ENCODE results near the gene SEC61A2. TPM values are rescaled to one million over a fixed set of nuclear protein-coding genes. Genes with fewer than 3 reads are reported as not detected.

Gene SEC61A2
- polyA plus RNA-seq, 1 donor from 2014 or later = 75.4 TPM

GRCh38 chr10:12097791-12098190, 31.7 kb upstream of the SEC61A2 start:
- Histone ChIP-seq H3K36me3 (ENCODE audit: insufficient read depth, low read length) (no peaks in the 10 kb centered on the region), H3K4me2 (ENCODE audit: low read length) (no peak overlapping the region), H3K79me2 (replicated peaks; ENCODE audit: insufficient read depth, low read length) (no peaks in the 10 kb centered on the region), H3K27me3 (ENCODE audit: insufficient read depth, low read depth, low read length) (no peaks in the 10 kb centered on the region), H3K27ac (ENCODE audit: low read length) (no peak overlapping the region), H3K4me3 (ENCODE audit: low read length) (no peak overlapping the region), H4K20me1 (ENCODE audit: insufficient read depth) (no peaks in the 10 kb centered on the region), H3K9ac (ENCODE audit: low read length) (no peak overlapping the region), H3F3A (ENCODE audit: insufficient read depth, low read length, poor library complexity, severe bottlenecking) (no peaks in the 10 kb centered on the region), H3K9me2 (ENCODE audit: insufficient read depth, low read length) (no peaks in the 10 kb centered on the region), H3K9me3 (ENCODE audit: low read length) (no peaks in the 10 kb centered on the region), H2AFZ (ENCODE audit: low read depth, low read length) (no peak overlapping the region)
- TF ChIP-seq CTCF (IDR thresholded peaks at IDR 0.05; ENCODE audit: poor library complexity, severe bottlenecking) (no peak), MXI1 (conservative IDR thresholded peaks at IDR 0.05; ENCODE audit: poor library complexity, severe bottlenecking) (no peak), REST (IDR thresholded peaks at IDR 0.05; ENCODE audit: borderline replicate concordance) (no peak), SMC3 (conservative IDR thresholded peaks at IDR 0.05; ENCODE audit: poor library complexity) (no peak), RAD21 (conservative IDR thresholded peaks at IDR 0.05) (no peak), EZH2 (IDR thresholded peaks at IDR 0.05; ENCODE audit: borderline replicate concordance, insufficient read depth, low read length, poor library complexity, severe bottlenecking) (no peak), TAF1 (IDR thresholded peaks at IDR 0.05; ENCODE audit: low read depth) (no peak), EP300 (conservative IDR thresholded peaks at IDR 0.05; ENCODE audit: poor library complexity, severe bottlenecking) (no peak), POLR2AphosphoS5 (IDR thresholded peaks at IDR 0.05) (no peak)

- no peak overlapping the region for H3K4me2 ChIP-seq (ENCODE audit: low read length)
- H3K27me3 ChIP-seq (ENCODE audit: insufficient read depth, low read depth, low read length) = no peaks in the 10 kb centered on the region
- TF ChIP-seq TAF1 (IDR thresholded peaks at IDR 0.05; ENCODE audit: low read depth) (no peak), MXI1 (conservative IDR thresholded peaks at IDR 0.05; ENCODE audit: poor library complexity, severe bottlenecking) (no peak), POLR2AphosphoS5 (IDR thresholded peaks at IDR 0.05) (no peak), SMC3 (conservative IDR thresholded peaks at IDR 0.05; ENCODE audit: poor library complexity) (no peak), EP300 (conservative IDR thresholded peaks at IDR 0.05; ENCODE audit: poor library complexity, severe bottlenecking) (no peak), CTCF (IDR thresholded peaks at IDR 0.05; ENCODE audit: poor library complexity, severe bottlenecking) (no peak), REST (IDR thresholded peaks at IDR 0.05; ENCODE audit: borderline replicate concordance) (no peak), EZH2 (IDR thresholded peaks at IDR 0.05; ENCODE audit: borderline replicate concordance, insufficient read depth, low read length, poor library complexity, severe bottlenecking) (no peak), RAD21 (conservative IDR thresholded peaks at IDR 0.05) (no peak)
- H2AFZ ChIP-seq (ENCODE audit: low read depth, low read length) = no peak overlapping the region
- H3F3A ChIP-seq (ENCODE audit: insufficient read depth, low read length, poor library complexity, severe bottlenecking) = no peaks in the 10 kb centered on the region
- no peak overlapping the region for H3K4me3 ChIP-seq (ENCODE audit: low read length)
- H3K36me3 ChIP-seq (ENCODE audit: insufficient read depth, low read length) = no peaks in the 10 kb centered on the region
- H3K9me3 ChIP-seq (ENCODE audit: low read length) = no peaks in the 10 kb centered on the region
- no peaks in the 10 kb centered on the region for H3K79me2 ChIP-seq (replicated peaks; ENCODE audit: insufficient read depth, low read length)
- H3K9ac ChIP-seq (ENCODE audit: low read length) = no peak overlapping the region
- no peaks in the 10 kb centered on the region for H3K9me2 ChIP-seq (ENCODE audit: insufficient read depth, low read length)
- no peaks in the 10 kb centered on the region for H4K20me1 ChIP-seq (ENCODE audit: insufficient read depth)
- no peak overlapping the region for H3K27ac ChIP-seq (ENCODE audit: low read length)
Measured at GRCh38 chr10:12098966-12099365, 30.5 kb upstream of the SEC61A2 start.
